ENCODE results near the gene NRXN3. TPM values are rescaled to one million over a fixed set of nuclear protein-coding genes. Genes with fewer than 3 reads are reported as not detected.
A peak's percentile ranks its signal among the peaks of the same experiment; 100 is the strongest.
"Not testable (repeated sequence)": the region's sequence is repeated elsewhere in the genome, so short reads cannot be mapped to it uniquely, and the experiment has no call there.

The NRXN3 gene
- total and polyA plus RNA-seq, 4 donors = 21.9 to 73.4 (median 65.7) TPM

DNA sequence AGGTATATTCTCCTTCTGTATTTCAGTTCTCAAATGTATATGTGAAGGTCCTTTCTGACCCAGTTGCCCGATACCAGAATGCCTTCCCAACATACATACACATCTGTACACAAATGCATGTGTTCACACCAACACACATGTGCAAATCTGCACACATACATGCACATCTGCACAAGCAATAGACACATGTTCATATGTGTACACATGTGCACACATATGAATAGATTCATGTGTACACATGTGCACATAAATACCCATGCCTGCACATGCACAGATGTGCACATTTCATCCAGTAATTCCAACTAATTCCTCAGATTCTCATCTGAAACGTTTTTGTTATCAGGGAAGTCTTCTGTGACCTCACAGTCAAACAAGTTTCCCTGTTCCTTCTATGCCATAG is 933.6 kb downstream of the NRXN3 start:
- H3K4me1 ChIP-seq (ENCODE audit: control insufficient read depth, insufficient read depth, low read length) = no peaks in the 10 kb centered on the region
- no peaks in the 10 kb centered on the region for H3K9me3 ChIP-seq (ENCODE audit: control insufficient read depth, insufficient read depth, low read length)
- WGBS (ENCODE audit: insufficient coverage) = 100% methylated on average over 1 of the region's 2 CpGs
- H3K4me3 ChIP-seq (ENCODE audit: low read depth, low read length) = no peak overlapping the region
- no peaks in the 10 kb centered on the region for H3K27me3 ChIP-seq (ENCODE audit: control insufficient read depth, insufficient read depth, low read length)
- H3K36me3 ChIP-seq (ENCODE audit: control insufficient read depth, insufficient read depth, low read length) = no peaks in the 10 kb centered on the region
- DNase-seq (ENCODE audit: low read depth in 4 of 6, low spot score in 6 of 6) = no peak
- H3K27ac ChIP-seq (ENCODE audit: low read depth, low read length) = no peak overlapping the region

GRCh38 chr14:79110564-79110963 is 940.4 kb downstream of the NRXN3 start:
- not testable (repeated sequence) for H3K36me3 ChIP-seq (ENCODE audit: control insufficient read depth, insufficient read depth, low read length); H3K4me1 ChIP-seq (ENCODE audit: control insufficient read depth, insufficient read depth, low read length); H3K27me3 ChIP-seq (ENCODE audit: control insufficient read depth, insufficient read depth, low read length); H3K27ac ChIP-seq (ENCODE audit: low read depth, low read length); H3K9me3 ChIP-seq (ENCODE audit: control insufficient read depth, insufficient read depth, low read length); DNase-seq (ENCODE audit: low read depth in 4 of 6, low spot score in 6 of 6); H3K4me3 ChIP-seq (ENCODE audit: low read depth, low read length)
- WGBS (ENCODE audit: insufficient coverage) = no CpG with 5 or more reads among the region's 4 CpGs

DNA sequence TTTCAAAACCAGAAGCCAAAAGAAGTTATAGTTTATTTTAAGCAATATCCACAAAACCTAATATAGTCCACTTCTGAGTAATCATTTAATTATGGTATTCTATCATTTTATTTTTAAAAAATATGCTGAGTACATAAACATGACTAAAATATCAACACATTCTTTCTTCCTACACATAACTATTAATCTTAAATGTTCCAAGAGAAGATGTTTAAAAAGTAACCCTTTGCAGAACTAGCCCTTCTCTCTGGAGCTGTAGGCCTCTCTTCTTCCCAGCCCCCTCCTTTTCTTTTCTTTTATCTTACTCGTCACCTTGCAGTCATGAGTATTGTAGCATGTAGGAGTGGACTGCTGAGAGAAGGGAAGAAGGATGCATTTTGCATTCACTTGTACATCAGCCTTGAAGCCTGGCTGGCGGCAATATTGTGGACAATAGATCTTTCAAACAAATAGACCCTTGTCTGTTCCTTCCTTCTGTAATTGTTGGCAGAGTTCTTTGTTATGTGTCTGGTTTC is 941.9 kb downstream of the NRXN3 start:
- no peaks in the 10 kb centered on the region for H3K27me3 ChIP-seq (ENCODE audit: control insufficient read depth, insufficient read depth, low read length)
- no peaks in the 10 kb centered on the region for H3K9me3 ChIP-seq (ENCODE audit: control insufficient read depth, insufficient read depth, low read length)
- H3K36me3 ChIP-seq (ENCODE audit: control insufficient read depth, insufficient read depth, low read length) = no peaks in the 10 kb centered on the region
- no peaks in the 10 kb centered on the region for H3K4me1 ChIP-seq (ENCODE audit: control insufficient read depth, insufficient read depth, low read length)
- H3K4me3 ChIP-seq (ENCODE audit: low read depth, low read length) = no peak overlapping the region
- DNase-seq (ENCODE audit: low read depth in 4 of 6, low spot score in 6 of 6) = peak in 2 of 6 donors; percentile 28 to 42
- WGBS (ENCODE audit: insufficient coverage) = no CpG with 5 or more reads among the region's 2 CpGs
- no peak overlapping the region for H3K27ac ChIP-seq (ENCODE audit: low read depth, low read length)

GRCh38 chr14:79117561-79117960 is 947.4 kb downstream of the NRXN3 start:
- no peak overlapping the region for H3K4me3 ChIP-seq (ENCODE audit: low read depth, low read length)
- H3K9me3 ChIP-seq (ENCODE audit: control insufficient read depth, insufficient read depth, low read length) = no peaks in the 10 kb centered on the region
- DNase-seq (ENCODE audit: low read depth in 4 of 6, low spot score in 6 of 6) = no peak
- WGBS (ENCODE audit: insufficient coverage) = 71% methylated on average over 1 of the region's 1 CpG
- H3K36me3 ChIP-seq (ENCODE audit: control insufficient read depth, insufficient read depth, low read length) = no peaks in the 10 kb centered on the region
- H3K27me3 ChIP-seq (ENCODE audit: control insufficient read depth, insufficient read depth, low read length) = no peaks in the 10 kb centered on the region
- H3K4me1 ChIP-seq (ENCODE audit: control insufficient read depth, insufficient read depth, low read length) = no peaks in the 10 kb centered on the region
- H3K27ac ChIP-seq (ENCODE audit: low read depth, low read length) = no peak overlapping the region

DNA sequence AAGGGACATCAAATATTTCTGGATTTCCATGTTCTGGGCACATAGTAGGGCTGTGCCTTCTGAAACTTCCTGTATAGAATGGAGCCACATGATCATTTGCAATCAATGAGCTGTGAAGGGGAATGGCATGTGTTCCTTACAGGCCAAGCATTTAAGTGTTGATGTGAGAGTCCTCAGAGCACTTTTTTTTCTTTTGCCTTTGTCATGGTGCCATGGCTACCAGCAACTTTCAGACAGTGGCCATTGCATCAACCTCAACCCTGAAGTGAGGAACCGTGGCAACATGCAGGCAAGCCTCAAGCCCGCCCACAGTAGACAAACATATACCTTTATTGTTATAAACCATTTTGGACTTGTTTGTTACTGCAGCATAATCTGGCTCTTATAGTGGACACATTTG is 948.1 kb downstream of the NRXN3 start:
- no CpG with 5 or more reads among the region's 2 CpGs for WGBS (ENCODE audit: insufficient coverage)
- no peaks in the 10 kb centered on the region for H3K36me3 ChIP-seq (ENCODE audit: control insufficient read depth, insufficient read depth, low read length)
- no peak overlapping the region for H3K27ac ChIP-seq (ENCODE audit: low read depth, low read length)
- no peaks in the 10 kb centered on the region for H3K4me1 ChIP-seq (ENCODE audit: control insufficient read depth, insufficient read depth, low read length)
- H3K9me3 ChIP-seq (ENCODE audit: control insufficient read depth, insufficient read depth, low read length) = no peaks in the 10 kb centered on the region
- no peak overlapping the region for H3K4me3 ChIP-seq (ENCODE audit: low read depth, low read length)
- H3K27me3 ChIP-seq (ENCODE audit: control insufficient read depth, insufficient read depth, low read length) = no peaks in the 10 kb centered on the region
- DNase-seq (ENCODE audit: low read depth in 4 of 6, low spot score in 6 of 6) = no peak

DNA sequence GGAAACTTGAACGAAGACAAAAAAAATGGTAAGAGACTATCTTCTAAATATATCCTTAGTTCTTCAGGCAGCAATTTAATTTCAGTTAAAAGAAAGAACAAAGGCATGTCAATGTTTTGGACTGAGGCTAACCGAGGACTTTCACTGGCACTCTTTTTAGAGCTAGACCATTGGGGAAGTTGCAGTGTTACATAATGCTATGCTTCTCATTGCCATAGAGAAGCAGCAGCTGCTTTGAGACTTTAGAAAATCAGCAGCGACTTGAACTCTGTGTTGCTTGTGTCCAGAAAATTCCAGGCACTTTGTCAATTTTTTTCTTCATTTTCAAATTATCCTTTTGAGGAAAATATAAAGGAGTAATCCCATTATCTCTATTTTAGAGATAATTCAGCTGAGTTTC is 964.2 kb downstream of the NRXN3 start:
- no peak overlapping the region for H3K27ac ChIP-seq (ENCODE audit: low read depth, low read length)
- no peaks in the 10 kb centered on the region for H3K9me3 ChIP-seq (ENCODE audit: control insufficient read depth, insufficient read depth, low read length)
- H3K4me3 ChIP-seq (ENCODE audit: low read depth, low read length) = no peak overlapping the region
- no CpG with 5 or more reads among the region's 3 CpGs for WGBS (ENCODE audit: insufficient coverage)
- H3K4me1 ChIP-seq (ENCODE audit: control insufficient read depth, insufficient read depth, low read length) = no peaks in the 10 kb centered on the region
- H3K27me3 ChIP-seq (ENCODE audit: control insufficient read depth, insufficient read depth, low read length) = no peaks in the 10 kb centered on the region
- DNase-seq (ENCODE audit: low read depth in 4 of 6, low spot score in 6 of 6) = peak in 1 of 6 donors; percentile 17
- no peaks in the 10 kb centered on the region for H3K36me3 ChIP-seq (ENCODE audit: control insufficient read depth, insufficient read depth, low read length)

DNA sequence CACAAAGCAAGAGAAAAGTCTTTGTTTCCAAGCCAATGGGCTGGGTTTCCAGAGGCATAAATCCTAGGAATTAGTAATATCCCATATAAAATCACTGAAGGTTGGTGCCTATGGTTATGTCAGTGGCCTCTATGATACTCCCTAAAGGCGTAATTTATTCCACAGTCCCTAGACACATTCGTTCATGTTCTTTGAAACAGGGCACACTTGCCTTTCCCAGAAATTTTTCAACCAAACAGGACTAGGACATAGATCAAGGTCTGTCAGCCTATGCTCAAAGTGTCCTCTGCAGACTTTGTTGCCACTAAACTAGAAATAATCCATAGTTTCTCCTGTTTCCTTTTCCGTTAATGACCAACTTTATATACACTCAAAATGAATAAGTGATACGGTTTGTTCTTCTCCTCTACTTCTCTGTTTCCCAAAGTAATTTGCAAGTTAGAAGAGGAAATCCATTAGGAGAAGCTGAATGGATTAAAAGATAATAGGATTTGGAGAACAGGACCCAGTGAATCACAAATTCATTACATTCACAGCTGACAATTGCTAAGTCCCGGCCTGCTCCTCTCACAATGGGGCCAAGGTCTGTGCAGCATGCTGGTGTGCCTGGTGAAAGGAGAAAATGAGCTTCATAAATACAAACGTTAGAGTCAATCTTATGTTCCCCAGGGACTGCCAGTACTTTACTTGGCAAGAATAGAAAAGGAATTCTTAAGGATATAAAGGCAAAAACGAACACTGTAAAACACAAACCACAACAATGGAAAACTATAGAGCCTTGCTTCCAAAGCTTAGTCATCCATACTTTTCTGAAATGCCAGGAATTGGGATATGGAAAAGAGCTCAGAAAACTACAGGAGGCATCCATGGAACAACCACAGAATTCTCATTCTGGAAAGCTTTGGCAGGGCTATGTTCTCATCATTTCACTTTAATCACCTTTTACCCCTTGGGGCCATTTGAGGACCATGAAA is 966.2 kb downstream of the NRXN3 start:
- Histone ChIP-seq H3K27ac (ENCODE audit: low read depth, low read length) (no peak overlapping the region), H3K4me1 (ENCODE audit: control insufficient read depth, insufficient read depth, low read length) (no peaks in the 10 kb centered on the region), H3K9me3 (ENCODE audit: control insufficient read depth, insufficient read depth, low read length) (no peaks in the 10 kb centered on the region), H3K4me3 (ENCODE audit: low read depth, low read length) (no peak overlapping the region), H3K36me3 (ENCODE audit: control insufficient read depth, insufficient read depth, low read length) (no peaks in the 10 kb centered on the region), H3K27me3 (ENCODE audit: control insufficient read depth, insufficient read depth, low read length) (no peaks in the 10 kb centered on the region)
- 39% methylated on average over 2 of the region's 7 CpGs for WGBS (ENCODE audit: insufficient coverage)
- DNase-seq (ENCODE audit: low read depth in 4 of 6, low spot score in 6 of 6) = peak in 2 of 6 donors; percentile 32 to 79

DNA sequence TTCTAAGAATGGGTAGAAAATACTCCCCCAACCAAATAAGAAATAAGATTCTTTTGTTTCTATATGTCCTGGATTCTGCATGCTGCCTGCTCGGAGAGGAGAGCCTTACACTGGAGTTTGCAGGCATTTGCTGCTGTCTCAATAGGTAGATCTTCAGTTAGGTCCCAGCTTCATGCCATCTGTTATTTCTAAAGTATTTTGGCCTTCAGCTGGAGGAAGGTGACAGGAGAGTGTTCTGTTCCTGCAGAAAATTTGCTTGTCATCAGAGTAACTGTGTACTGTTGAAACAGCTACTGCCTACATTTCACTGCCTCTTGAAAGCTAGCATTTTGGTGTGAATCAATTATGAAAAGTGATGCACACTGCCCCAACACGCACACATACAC is 966.9 kb downstream of the NRXN3 start:
- no peaks in the 10 kb centered on the region for H3K4me1 ChIP-seq (ENCODE audit: control insufficient read depth, insufficient read depth, low read length)

GRCh38 chr14:79137836-79138235 is 967.7 kb downstream of the NRXN3 start:
- H3K4me3 ChIP-seq (ENCODE audit: low read depth, low read length) = no peak overlapping the region
- WGBS (ENCODE audit: insufficient coverage) = no CpG with 5 or more reads among the region's 3 CpGs

More for the DNA sequence above, 966.9 kb downstream of the NRXN3 start:
- Histone ChIP-seq H3K4me3 (ENCODE audit: low read depth, low read length) (no peak overlapping the region), H3K27me3 (ENCODE audit: control insufficient read depth, insufficient read depth, low read length) (no peaks in the 10 kb centered on the region), H3K27ac (ENCODE audit: low read depth, low read length) (no peak overlapping the region), H3K36me3 (ENCODE audit: control insufficient read depth, insufficient read depth, low read length) (no peaks in the 10 kb centered on the region), H3K9me3 (ENCODE audit: control insufficient read depth, insufficient read depth, low read length) (no peaks in the 10 kb centered on the region)
- DNase-seq (ENCODE audit: low read depth in 4 of 6, low spot score in 6 of 6) = peak in 1 of 6 donors; percentile 37
- no CpG with 5 or more reads among the region's 2 CpGs for WGBS (ENCODE audit: insufficient coverage)

GRCh38 chr14:79144896-79145295 is 974.7 kb downstream of the NRXN3 start:
- Histone ChIP-seq H3K27ac (ENCODE audit: low read depth, low read length) (no peak overlapping the region), H3K27me3 (ENCODE audit: control insufficient read depth, insufficient read depth, low read length) (no peaks in the 10 kb centered on the region), H3K36me3 (ENCODE audit: control insufficient read depth, insufficient read depth, low read length) (no peaks in the 10 kb centered on the region), H3K9me3 (ENCODE audit: control insufficient read depth, insufficient read depth, low read length) (no peaks in the 10 kb centered on the region), H3K4me3 (ENCODE audit: low read depth, low read length) (no peak overlapping the region), H3K4me1 (ENCODE audit: control insufficient read depth, insufficient read depth, low read length) (no peaks in the 10 kb centered on the region)
- no CpG with 5 or more reads among the region's 3 CpGs for WGBS (ENCODE audit: insufficient coverage)
- DNase-seq (ENCODE audit: low read depth in 4 of 6, low spot score in 6 of 6) = no peak

More at GRCh38 chr14:79137836-79138235, 967.7 kb downstream of the NRXN3 start:
- Histone ChIP-seq H3K36me3 (ENCODE audit: control insufficient read depth, insufficient read depth, low read length) (no peaks in the 10 kb centered on the region), H3K27ac (ENCODE audit: low read depth, low read length) (no peak overlapping the region), H3K9me3 (ENCODE audit: control insufficient read depth, insufficient read depth, low read length) (no peaks in the 10 kb centered on the region), H3K27me3 (ENCODE audit: control insufficient read depth, insufficient read depth, low read length) (no peaks in the 10 kb centered on the region), H3K4me1 (ENCODE audit: control insufficient read depth, insufficient read depth, low read length) (no peaks in the 10 kb centered on the region)
- DNase-seq (ENCODE audit: low read depth in 4 of 6, low spot score in 6 of 6) = no peak
